Measurements from ENCODE around the gene MRTFA. TPM values are rescaled to one million over a fixed set of nuclear protein-coding genes. Genes with fewer than 3 reads are reported as not detected.
A peak's percentile ranks its signal among the peaks of the same experiment; 100 is the strongest.

Gene MRTFA
- total and polyA plus RNA-seq, 2 of the 13 experiments (the other 11 are each of a cell fraction or from before 2014, with no cell fraction given): 2.4 to 8.2 TPM

DNA sequence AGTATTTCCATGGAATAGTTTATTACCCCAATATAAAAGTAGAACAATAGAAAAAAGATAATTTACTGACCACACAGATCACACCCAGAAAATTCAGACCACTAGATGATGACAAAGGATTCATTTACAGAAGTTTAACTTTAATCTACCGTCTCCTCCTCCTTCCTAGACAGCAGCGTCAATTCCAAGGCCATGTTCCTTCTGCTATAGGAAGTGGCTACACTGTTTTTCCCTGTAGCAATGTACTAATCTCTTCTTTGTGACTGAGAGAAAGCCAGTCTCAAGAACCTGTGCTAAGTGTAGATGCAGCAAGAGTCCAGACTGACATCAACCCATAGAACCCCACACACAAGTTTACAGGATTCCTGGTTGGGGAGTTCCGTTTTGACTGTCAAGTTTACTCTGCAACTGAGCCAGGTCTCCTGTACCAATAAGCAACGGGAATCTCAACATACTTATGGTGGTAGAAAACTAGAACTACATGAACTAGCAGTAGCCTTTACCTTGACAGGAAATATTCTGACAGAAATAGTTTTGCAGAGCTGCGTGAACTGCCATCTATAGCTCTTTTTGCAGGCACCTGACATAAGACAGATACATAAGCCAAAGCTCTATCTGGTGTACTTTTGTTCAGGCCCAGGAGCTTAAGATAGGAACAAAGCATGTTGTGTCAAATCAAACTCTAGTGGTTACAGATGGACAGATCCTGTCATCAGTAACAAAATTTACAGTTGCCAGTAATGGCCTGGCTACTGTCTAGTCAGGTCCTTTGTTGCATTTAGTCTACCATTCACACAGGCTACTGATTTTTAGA is 42.9 kb downstream of the MRTFA start (continued):
- TF ChIP-seq, protein P1, sequence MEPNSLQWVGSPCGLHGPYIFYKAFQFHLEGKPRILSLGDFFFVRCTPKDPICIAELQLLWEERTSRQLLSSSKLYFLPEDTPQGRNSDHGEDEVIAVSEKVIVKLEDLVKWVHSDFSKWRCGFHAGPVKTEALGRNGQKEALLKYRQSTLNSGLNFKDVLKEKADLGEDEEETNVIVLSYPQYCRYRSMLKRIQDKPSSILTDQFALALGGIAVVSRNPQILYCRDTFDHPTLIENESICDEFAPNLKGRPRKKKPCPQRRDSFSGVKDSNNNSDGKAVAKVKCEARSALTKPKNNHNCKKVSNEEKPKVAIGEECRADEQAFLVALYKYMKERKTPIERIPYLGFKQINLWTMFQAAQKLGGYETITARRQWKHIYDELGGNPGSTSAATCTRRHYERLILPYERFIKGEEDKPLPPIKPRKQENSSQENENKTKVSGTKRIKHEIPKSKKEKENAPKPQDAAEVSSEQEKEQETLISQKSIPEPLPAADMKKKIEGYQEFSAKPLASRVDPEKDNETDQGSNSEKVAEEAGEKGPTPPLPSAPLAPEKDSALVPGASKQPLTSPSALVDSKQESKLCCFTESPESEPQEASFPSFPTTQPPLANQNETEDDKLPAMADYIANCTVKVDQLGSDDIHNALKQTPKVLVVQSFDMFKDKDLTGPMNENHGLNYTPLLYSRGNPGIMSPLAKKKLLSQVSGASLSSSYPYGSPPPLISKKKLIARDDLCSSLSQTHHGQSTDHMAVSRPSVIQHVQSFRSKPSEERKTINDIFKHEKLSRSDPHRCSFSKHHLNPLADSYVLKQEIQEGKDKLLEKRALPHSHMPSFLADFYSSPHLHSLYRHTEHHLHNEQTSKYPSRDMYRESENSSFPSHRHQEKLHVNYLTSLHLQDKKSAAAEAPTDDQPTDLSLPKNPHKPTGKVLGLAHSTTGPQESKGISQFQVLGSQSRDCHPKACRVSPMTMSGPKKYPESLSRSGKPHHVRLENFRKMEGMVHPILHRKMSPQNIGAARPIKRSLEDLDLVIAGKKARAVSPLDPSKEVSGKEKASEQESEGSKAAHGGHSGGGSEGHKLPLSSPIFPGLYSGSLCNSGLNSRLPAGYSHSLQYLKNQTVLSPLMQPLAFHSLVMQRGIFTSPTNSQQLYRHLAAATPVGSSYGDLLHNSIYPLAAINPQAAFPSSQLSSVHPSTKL (CRISPR knock-in tag; IDR thresholded peaks at IDR 0.05): peak; percentile 79
- TF ChIP-seq BCL6 (CRISPR knock-in tag; IDR thresholded peaks at IDR 0.05): peak; percentile 97
- TF ChIP-seq ZSCAN29 (CRISPR knock-in tag; conservative IDR thresholded peaks at IDR 0.05): 0 out of 2 replicates have a peak, but pooled peaks have one; percentile 37
- TF ChIP-seq, protein P2, sequence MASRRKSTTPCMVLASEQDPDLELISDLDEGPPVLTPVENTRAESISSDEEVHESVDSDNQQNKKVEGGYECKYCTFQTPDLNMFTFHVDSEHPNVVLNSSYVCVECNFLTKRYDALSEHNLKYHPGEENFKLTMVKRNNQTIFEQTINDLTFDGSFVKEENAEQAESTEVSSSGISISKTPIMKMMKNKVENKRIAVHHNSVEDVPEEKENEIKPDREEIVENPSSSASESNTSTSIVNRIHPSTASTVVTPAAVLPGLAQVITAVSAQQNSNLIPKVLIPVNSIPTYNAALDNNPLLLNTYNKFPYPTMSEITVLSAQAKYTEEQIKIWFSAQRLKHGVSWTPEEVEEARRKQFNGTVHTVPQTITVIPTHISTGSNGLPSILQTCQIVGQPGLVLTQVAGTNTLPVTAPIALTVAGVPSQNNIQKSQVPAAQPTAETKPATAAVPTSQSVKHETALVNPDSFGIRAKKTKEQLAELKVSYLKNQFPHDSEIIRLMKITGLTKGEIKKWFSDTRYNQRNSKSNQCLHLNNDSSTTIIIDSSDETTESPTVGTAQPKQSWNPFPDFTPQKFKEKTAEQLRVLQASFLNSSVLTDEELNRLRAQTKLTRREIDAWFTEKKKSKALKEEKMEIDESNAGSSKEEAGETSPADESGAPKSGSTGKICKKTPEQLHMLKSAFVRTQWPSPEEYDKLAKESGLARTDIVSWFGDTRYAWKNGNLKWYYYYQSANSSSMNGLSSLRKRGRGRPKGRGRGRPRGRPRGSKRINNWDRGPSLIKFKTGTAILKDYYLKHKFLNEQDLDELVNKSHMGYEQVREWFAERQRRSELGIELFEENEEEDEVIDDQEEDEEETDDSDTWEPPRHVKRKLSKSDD (CRISPR knock-in tag; IDR thresholded peaks at IDR 0.05; ENCODE audit: low read depth): no peak
- TF ChIP-seq SP5 (CRISPR knock-in tag; IDR thresholded peaks at IDR 0.05; ENCODE audit: borderline replicate concordance, low read depth): peak; percentile 57; the same call in 1 of the 2 replicates

All from HepG2 (cell line).